Keratinocyte (primary cell): ENCODE results near the gene ZNF581. TPM values are rescaled to one million over a fixed set of nuclear protein-coding genes. Genes with fewer than 3 reads are reported as not detected.

ENCODE experiments used
- DNase-seq: peaks from one replicate; pipeline ENCODE4 v3.0.0-alpha.2; 2011; ENCODE audit warnings: low read depth, missing footprints, low spot score
- FAIRE-seq: peaks from 2 replicates; lab custom pipeline; 2011; peaks lifted over from hg19 to GRCh38; lab: Jason Lieb, UNC
- H2AFZ ChIP-seq: 2 replicates; pipeline ENCODE4 v1.6.0; 2012; ENCODE audit warnings: low read length, control low read depth, inconsistent platforms; ENCODE audit not compliant: control insufficient read depth
- H3K27ac ChIP-seq: 2 replicates; pipeline ENCODE4 v1.5.1; 2011; ENCODE audit warnings: low read length; ENCODE audit not compliant: control insufficient read depth, insufficient read depth
- H3K27me3 ChIP-seq: 3 replicates; pipeline ENCODE4 v1.6.0; 2011; ENCODE audit warnings: low read length; ENCODE audit not compliant: control insufficient read depth, insufficient read depth; ENCODE audit errors: extremely low read depth
- H3K36me3 ChIP-seq, 2 experiments: 2 replicates in 1 of 2; 3 replicates in 1 of 2; pipeline ENCODE4 v1.5.1; 2011; ENCODE audit warnings: low read length in 2 of 2, mild to moderate bottlenecking in 1 of 2; ENCODE audit not compliant: control insufficient read depth in 2 of 2, insufficient read depth in 2 of 2; ENCODE audit errors: extremely low read depth in 1 of 2
- H3K4me1 ChIP-seq: 3 replicates; pipeline ENCODE4 v1.5.1; 2011; ENCODE audit warnings: low read length; ENCODE audit not compliant: control insufficient read depth, insufficient read depth; ENCODE audit errors: extremely low read depth
- H3K4me2 ChIP-seq: 3 replicates; pipeline ENCODE4 v1.6.0; 2011; ENCODE audit warnings: low read depth, low read length; ENCODE audit not compliant: control insufficient read depth, insufficient read depth; ENCODE audit errors: extremely low read depth
- H3K4me3 ChIP-seq, 3 experiments: fragments of 200-600 bp in 1 of 3; sonication (generic) in 1 of 3; 2 replicates in 2 of 3; 3 replicates in 1 of 3; pipeline ENCODE4 v1.5.1; 2011 to 2016; ENCODE audit warnings: low read length in 3 of 3, mild to moderate bottlenecking in 3 of 3, control low read depth in 2 of 3, inconsistent platforms in 1 of 3, low read depth in 1 of 3, mixed read lengths in 1 of 3, mixed run types in 1 of 3, moderate library complexity in 1 of 3; ENCODE audit not compliant: control insufficient read depth in 2 of 3, insufficient read depth in 2 of 3; ENCODE audit errors: extremely low read depth in 1 of 3
- H3K79me2 ChIP-seq: 2 replicates; pipeline ENCODE4 v1.6.0; 2012; ENCODE audit warnings: low read length; ENCODE audit not compliant: control insufficient read depth, insufficient read depth
- H3K9ac ChIP-seq: 3 replicates; pipeline ENCODE4 v1.6.0; 2011; ENCODE audit warnings: low read length; ENCODE audit not compliant: control insufficient read depth, insufficient read depth; ENCODE audit errors: extremely low read depth
- H3K9me1 ChIP-seq: 3 replicates; pipeline ENCODE4 v1.6.0; 2011; ENCODE audit warnings: low read length; ENCODE audit not compliant: control insufficient read depth, insufficient read depth; ENCODE audit errors: extremely low read depth
- H3K9me3 ChIP-seq: 2 replicates; pipeline ENCODE4 v1.5.1; 2012; ENCODE audit warnings: low read depth, low read length; ENCODE audit not compliant: control insufficient read depth
- H4K20me1 ChIP-seq: 3 replicates; pipeline ENCODE4 v1.6.0; 2011; ENCODE audit warnings: low read length; ENCODE audit not compliant: control insufficient read depth, insufficient read depth; ENCODE audit errors: extremely low read depth
- EZH2 ChIP-seq: IDR thresholded peaks from one replicate; pipeline ENCODE4 v1.6.1; 2012; ENCODE audit warnings: inconsistent platforms, mild to moderate bottlenecking, low read length, moderate library complexity
- dilution Hi-C: fragments of 300-500 bp; cut with MboI; formaldehyde crosslinking; loops from one replicate; pipeline ENCODE4 v1.7.0; 2020; ENCODE audit warnings: low sequenced_read_pairs; ENCODE audit not compliant: extremely low pct_ligation_motif_present
- polyA plus RNA-seq, 5 experiments: library from polyadenylated mRNA; depleted of rRNA in 3 of 5; stranded (reverse) in 3 of 5; stranded (forward) in 1 of 5; unstranded in 1 of 5; fragments of >200 nt; gene quantifications; 1 replicate in 1 of 5; 2 replicates in 3 of 5; 3 replicates in 1 of 5; pipeline versions ENCODE4 v1.2.1 to v1.2.3, GENCODE V29; 2011 to 2012; ENCODE audit warnings: missing spikeins in 2 of 5, low read depth in 1 of 5, low replicate concordance in 1 of 5
- TF ChIP-seq, protein P1 (sequence below), 3 experiments: IDR thresholded peaks in 1 of 3; conservative IDR thresholded peaks in 1 of 3; optimal IDR thresholded peaks in 1 of 3; 2 replicates in 2 of 3; 3 replicates in 1 of 3; pipeline versions ENCODE3 to v1.5.1; 2011; ENCODE audit warnings: low read length in 3 of 3, mild to moderate bottlenecking in 3 of 3, moderate library complexity in 2 of 3, control low read depth in 1 of 3, inconsistent platforms in 1 of 3; ENCODE audit not compliant: insufficient read depth in 2 of 3; ENCODE audit errors: extremely low read depth in 1 of 3

The ZNF581 gene
- polyA plus RNA-seq, 1 donor (not counting 4 experiments of a cell fraction or from before 2014, with no cell fraction given) = 14.8 TPM

DNA sequence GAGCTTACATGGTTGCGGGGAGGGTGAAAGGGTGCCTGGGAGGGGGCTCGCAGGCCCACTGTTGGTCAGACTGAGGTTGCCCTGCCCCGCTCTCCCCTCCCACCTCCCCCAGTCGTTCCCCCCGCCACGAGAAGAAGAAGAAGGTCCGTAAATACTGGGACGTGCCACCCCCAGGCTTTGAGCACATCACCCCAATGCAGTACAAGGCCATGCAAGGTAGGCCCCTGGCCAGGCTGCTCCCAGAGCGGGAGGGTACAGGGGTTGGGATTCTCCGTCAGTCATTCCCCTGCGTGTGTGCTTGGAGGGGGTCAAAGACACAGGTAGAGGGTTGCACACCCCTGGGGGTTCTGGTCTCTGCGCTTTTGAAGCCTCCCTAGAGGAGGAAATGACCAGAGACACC lies 17.0 kb downstream of the ZNF581 start:
- dilution Hi-C loops = no loop called here
- no peak overlapping the region for H3K9ac ChIP-seq

DNA sequence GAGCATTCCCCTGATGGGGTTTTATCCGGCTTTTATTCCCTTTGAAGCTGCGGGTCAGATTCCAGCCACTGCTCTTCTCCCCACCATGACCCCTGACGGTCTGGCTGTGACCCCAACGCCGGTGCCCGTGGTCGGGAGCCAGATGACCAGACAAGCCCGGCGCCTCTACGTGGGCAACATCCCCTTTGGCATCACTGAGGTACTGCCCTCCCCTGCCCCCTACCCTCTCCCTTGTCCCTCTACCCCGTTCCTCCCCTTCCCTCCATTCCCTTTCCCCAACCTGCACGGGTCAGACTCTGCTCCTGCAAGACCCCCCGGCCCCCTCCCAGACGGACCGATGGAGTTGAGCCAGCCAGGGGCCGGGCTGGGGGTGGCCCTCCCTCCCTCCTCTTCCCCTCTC lies 17.5 kb downstream of the ZNF581 start:
- Histone ChIP-seq H3K9me3 (no peaks in the 10 kb centered on the region), H3K9ac (no peak overlapping the region), H4K20me1 (peaks cover 41% of the 10 kb centered on the region), H3K9me1 (no peaks in the 10 kb centered on the region), H3K79me2 (peaks cover 93% of the 10 kb centered on the region), H2AFZ (no peak overlapping the region), H3K4me3 (no peak overlapping the region), H3K36me3 (peaks cover 50 to 53% of the 10 kb centered on the region in 2 experiments), H3K4me2 (no peak overlapping the region), H3K27ac (no peak overlapping the region), H3K27me3 (no peaks in the 10 kb centered on the region), H3K4me1 (peaks cover 19% of the 10 kb centered on the region)
- DNase-seq (no peak), FAIRE-seq (no peak)
- TF ChIP-seq EZH2 = no peak
- TF ChIP-seq, protein P1, sequence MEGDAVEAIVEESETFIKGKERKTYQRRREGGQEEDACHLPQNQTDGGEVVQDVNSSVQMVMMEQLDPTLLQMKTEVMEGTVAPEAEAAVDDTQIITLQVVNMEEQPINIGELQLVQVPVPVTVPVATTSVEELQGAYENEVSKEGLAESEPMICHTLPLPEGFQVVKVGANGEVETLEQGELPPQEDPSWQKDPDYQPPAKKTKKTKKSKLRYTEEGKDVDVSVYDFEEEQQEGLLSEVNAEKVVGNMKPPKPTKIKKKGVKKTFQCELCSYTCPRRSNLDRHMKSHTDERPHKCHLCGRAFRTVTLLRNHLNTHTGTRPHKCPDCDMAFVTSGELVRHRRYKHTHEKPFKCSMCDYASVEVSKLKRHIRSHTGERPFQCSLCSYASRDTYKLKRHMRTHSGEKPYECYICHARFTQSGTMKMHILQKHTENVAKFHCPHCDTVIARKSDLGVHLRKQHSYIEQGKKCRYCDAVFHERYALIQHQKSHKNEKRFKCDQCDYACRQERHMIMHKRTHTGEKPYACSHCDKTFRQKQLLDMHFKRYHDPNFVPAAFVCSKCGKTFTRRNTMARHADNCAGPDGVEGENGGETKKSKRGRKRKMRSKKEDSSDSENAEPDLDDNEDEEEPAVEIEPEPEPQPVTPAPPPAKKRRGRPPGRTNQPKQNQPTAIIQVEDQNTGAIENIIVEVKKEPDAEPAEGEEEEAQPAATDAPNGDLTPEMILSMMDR (optimal IDR thresholded peaks at IDR 0.05 in 1 of 3, IDR thresholded peaks at IDR 0.05 in 1 of 3, conservative IDR thresholded peaks at IDR 0.05 in 1 of 3; ENCODE audit: extremely low read depth in 1 of 3, insufficient read depth in 2 of 3, low read length in 3 of 3) = no peak
- dilution Hi-C loops = no loop called here

More for the DNA sequence above, 17.0 kb downstream of the ZNF581 start:
- Histone ChIP-seq H3K4me2 (no peak overlapping the region), H4K20me1 (peaks cover 38% of the 10 kb centered on the region), H3K9me3 (no peaks in the 10 kb centered on the region), H3K4me1 (peaks cover 19% of the 10 kb centered on the region), H3K79me2 (peaks cover 95% of the 10 kb centered on the region), H3K9me1 (no peaks in the 10 kb centered on the region), H3K4me3 (no peak overlapping the region), H3K27ac (no peak overlapping the region), H3K27me3 (no peaks in the 10 kb centered on the region), H3K36me3 (peaks cover 49 to 58% of the 10 kb centered on the region in 2 experiments), H2AFZ (no peak overlapping the region)
- FAIRE-seq (no peak), DNase-seq (no peak)
- TF ChIP-seq EZH2 = no peak
- TF ChIP-seq, protein P1 (optimal IDR thresholded peaks at IDR 0.05 in 1 of 3, IDR thresholded peaks at IDR 0.05 in 1 of 3, conservative IDR thresholded peaks at IDR 0.05 in 1 of 3; ENCODE audit: extremely low read depth in 1 of 3, insufficient read depth in 2 of 3, low read length in 3 of 3) = no peak
